ENCODE measurements around the gene PRR15L. TPM values are rescaled to one million over a fixed set of nuclear protein-coding genes. Genes with fewer than 3 reads are reported as not detected.

The PRR15L gene
- total RNA-seq, 4 donors from 2014 or later: 0.49 TPM; not detected in 3

Other genes with a start within 250 kb of the PRR15L start
- 1 to 10 TPM in 3 of 4 donors, under 1 TPM in 1; 0.66 to 4.6 (median 2.8) TPM for gene TBX21, start 224.6 kb downstream of the PRR15L start, total RNA-seq
- 1 to 10 TPM; 2.2 to 4.1 (median 2.5) TPM for gene OSBPL7, start 136.1 kb downstream of the PRR15L start, total RNA-seq
- 10 to 100 TPM; 29.3 to 54.3 (median 34.1) TPM for gene MRPL10, start 126.3 kb downstream of the PRR15L start, total RNA-seq
- under 1 TPM in 1 of 4 donors, not detected in 3; 0.66 TPM for gene LRRC46, start 126.2 kb downstream of the PRR15L start, total RNA-seq
- gene SCRN2, start 116.6 kb downstream of the PRR15L start, total RNA-seq: 100 to 1,000 TPM in 2 of 4 donors, 10 to 100 TPM in 2; 32.8 to 194 (median 79.8) TPM
- gene SP6, start 106.7 kb downstream of the PRR15L start, total RNA-seq: 1 to 10 TPM in 1 of 4 donors, under 1 TPM in 2, not detected in 1; 0.16 to 1.3 (median 0.17) TPM
- 1 to 10 TPM; 2.2 to 9.2 (median 5.9) TPM for gene SP2, start 61.6 kb downstream of the PRR15L start, total RNA-seq
- gene PNPO, start 16.3 kb downstream of the PRR15L start, total RNA-seq: 10 to 100 TPM; 22.9 to 34.7 (median 27.4) TPM
- gene CDK5RAP3, start 13.2 kb upstream of the PRR15L start, total RNA-seq: 100 to 1,000 TPM in 3 of 4 donors, 10 to 100 TPM in 1; 77.8 to 148 (median 136) TPM
- 100 to 1,000 TPM in 1 of 4 donors, 10 to 100 TPM in 3; 54.1 to 103 (median 76.9) TPM for gene COPZ2, start 79.9 kb upstream of the PRR15L start, total RNA-seq
- 100 to 1,000 TPM; 176 to 405 (median 216) TPM for gene NFE2L1, start 90.5 kb upstream of the PRR15L start, total RNA-seq
- gene CBX1, start 143.6 kb upstream of the PRR15L start, total RNA-seq: 10 to 100 TPM; 21.1 to 32.8 (median 27.9) TPM
- gene SNX11, start 149.9 kb upstream of the PRR15L start, total RNA-seq: 10 to 100 TPM; 11.9 to 30.9 (median 15.2) TPM

All from subcutaneous adipose tissue (tissue), 4 donors.